Measurements from ENCODE around the gene HENMT1.

DNA sequence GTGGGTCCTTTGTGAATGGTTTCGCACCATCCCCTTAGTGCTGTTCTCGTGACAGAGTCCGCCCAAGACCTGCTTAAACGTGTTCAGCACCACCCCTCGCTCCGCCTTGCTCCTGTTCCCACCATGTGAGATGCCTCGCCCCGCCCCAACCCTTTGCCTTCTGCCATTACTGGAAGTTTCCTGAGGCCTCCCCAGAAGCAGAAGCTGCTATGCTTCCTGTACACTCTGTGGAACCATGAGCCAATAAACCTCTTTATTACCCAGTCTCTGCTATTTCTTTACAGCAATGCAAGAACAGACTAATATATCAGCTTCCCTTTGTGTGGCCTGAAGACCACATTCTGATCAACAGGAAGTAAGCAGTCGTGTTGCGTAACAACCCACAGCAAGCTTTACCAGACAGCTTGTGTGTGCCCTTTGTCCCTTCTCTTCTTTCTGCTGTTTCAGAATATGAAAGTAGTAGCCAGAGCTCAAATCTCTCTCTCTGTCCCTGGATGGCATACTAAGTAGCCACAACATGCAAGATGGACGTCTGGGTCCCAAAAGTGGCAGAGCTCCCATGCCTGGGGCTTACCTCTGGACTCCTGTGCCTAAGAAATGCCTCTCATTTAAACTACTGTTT is 14.1 kb downstream of the HENMT1 start:
- no peak for TF ChIP-seq RXRA (IDR thresholded peaks at IDR 0.05; ENCODE audit: borderline replicate concordance, low read depth)
- TF ChIP-seq, protein P1, sequence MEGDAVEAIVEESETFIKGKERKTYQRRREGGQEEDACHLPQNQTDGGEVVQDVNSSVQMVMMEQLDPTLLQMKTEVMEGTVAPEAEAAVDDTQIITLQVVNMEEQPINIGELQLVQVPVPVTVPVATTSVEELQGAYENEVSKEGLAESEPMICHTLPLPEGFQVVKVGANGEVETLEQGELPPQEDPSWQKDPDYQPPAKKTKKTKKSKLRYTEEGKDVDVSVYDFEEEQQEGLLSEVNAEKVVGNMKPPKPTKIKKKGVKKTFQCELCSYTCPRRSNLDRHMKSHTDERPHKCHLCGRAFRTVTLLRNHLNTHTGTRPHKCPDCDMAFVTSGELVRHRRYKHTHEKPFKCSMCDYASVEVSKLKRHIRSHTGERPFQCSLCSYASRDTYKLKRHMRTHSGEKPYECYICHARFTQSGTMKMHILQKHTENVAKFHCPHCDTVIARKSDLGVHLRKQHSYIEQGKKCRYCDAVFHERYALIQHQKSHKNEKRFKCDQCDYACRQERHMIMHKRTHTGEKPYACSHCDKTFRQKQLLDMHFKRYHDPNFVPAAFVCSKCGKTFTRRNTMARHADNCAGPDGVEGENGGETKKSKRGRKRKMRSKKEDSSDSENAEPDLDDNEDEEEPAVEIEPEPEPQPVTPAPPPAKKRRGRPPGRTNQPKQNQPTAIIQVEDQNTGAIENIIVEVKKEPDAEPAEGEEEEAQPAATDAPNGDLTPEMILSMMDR (IDR thresholded peaks at IDR 0.05): no peak
- TF ChIP-seq RAD21 (IDR thresholded peaks at IDR 0.05; ENCODE audit: low read length): no peak
- no peak for TF ChIP-seq NRF1 (IDR thresholded peaks at IDR 0.05; ENCODE audit: low read depth, low read length)
- TF ChIP-seq, protein P2, sequence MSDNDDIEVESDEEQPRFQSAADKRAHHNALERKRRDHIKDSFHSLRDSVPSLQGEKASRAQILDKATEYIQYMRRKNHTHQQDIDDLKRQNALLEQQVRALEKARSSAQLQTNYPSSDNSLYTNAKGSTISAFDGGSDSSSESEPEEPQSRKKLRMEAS (IDR thresholded peaks at IDR 0.05; ENCODE audit: low read depth): no peak
- TF ChIP-seq FOXJ3 (CRISPR knock-in tag; IDR thresholded peaks at IDR 0.05): no peak
